Measurements from ENCODE around the gene ENTPD6.
"Not testable (repeated sequence)": the region's sequence is repeated elsewhere in the genome, so short reads cannot be mapped to it uniquely, and the experiment has no call there.

The ENTPD6 gene

DNA sequence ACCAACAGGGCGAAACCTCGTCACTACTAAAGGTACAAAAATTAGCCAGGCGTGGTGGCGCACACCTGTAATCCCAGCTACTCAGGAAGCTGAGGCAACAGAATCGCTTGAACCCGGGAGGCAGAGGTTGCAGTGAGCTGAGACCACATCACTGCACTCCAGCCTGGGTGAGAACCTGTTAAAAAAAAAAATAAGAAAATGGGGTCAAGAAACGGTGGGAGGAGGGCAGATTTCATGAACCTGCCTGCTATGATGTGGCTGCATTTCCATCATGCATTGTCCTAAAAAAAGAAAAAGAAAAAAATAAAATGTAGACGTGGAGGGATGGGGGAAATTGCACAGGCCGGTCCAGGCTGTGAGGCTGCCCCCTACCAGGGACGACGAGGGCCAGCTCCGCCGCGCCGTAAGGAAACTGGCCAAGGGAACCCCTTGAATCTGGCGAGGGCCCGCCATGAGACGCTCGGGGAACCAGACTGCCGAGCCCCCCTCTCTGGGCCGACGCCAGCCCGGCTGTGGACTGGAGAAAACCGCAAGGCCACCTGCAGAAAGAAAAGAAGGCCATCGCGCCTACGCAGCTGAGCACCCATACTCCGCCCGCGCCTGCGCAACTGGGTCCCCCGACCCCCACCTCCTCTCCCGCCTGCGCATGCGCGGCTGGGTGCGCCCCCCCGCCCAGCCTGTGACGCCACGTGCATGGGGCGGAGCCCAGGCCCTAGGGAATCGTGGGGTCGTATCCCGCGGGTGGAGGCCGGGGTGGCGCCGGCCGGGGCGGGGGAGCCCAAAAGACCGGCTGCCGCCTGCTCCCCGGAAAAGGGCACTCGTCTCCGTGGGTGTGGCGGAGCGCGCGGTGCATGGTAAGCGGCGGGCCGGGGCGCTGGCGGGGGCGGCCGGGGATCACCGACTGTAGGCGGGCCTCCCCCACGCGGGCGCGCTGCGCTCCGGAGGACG lies at the start of gene ENTPD6:
Gene ENTPD6 (plus strand): TSS at position 699 of the 948 bp plus-strand sequence. CDS start 10,825 bp downstream, outside the sequence.
- DNase-seq: peak; percentile 95

DNA sequence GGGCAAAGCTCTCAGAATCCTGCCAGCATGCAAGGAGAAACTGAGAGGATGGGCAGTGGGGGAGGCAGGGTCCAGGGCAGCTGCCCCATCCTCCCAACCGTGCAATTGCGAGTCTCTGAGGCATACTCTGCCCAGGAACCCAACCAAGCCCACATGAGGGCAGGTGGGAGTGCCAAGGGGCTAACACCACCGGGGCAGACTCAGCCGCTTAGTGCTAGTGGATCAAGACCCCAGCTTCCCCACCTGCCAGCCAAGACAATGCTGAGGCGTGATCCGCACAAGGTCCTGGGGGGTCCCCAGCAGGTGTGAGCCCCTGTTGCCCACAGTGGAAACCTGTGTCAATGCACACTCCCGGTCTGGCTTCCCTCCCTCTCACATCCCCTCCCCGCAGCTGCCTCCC lies 48.5 kb upstream of the ENTPD6 start:
- DNase-seq: no peak

DNA sequence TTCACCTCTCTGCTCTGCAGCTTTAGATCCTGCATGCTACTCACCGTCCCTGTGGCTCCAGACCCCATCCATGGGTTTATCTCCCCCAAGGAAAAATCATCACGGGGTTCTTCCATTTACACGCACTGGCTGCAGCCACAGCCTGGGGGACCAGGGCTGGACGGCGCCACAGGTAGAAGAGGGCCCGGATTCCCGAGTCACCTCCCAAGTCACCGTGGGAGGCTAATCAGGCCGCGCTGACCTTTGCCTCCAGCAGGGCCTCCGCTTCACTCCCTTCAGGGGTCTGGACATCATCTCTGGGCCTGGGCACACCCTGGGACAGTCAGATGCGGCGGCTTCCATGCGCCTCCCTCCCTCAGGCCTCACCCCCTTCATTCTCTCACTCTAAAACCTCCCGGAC lies 47.8 kb upstream of the ENTPD6 start:
- DNase-seq: no peak

DNA sequence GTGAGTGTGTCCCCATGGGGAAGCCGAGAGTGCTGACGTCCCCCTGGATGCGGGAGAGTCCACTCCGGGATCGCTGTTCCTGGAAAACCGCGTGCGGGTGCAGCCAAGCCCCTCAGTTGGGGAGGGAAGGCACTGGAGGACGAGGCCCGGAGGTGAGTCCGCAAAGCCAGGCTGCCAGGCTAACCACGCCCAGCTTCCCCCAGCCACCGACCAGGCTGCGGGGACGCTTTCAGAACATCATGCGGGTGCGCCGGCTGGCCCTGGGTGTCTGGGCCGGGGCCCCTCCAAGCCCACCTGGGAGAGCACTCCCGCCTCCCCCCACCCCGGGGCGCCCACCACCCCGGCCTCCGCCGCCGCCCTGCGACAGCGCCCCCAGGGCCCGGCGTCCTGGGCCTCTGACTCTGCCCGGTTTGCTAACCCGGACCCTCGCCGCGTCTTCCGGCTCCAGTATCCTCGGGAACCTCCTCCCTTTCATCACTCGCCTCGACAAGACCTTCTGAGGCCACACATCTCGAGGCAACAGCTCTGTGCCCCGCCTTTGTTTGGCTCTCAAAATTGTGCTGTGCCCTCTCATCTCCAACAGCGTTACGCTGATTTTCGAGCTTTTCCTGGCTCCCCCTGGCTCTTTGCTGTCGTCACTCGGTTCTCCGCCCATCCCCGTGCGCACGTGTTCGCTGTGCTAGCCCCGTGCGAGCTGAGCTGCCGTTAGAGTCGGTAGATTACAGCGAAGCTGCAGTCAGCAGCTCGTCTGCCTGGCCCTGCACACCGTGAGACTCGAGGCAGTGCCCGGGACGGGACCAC lies 47.1 kb upstream of the ENTPD6 start:
- DNase-seq: peak; percentile 62

DNA sequence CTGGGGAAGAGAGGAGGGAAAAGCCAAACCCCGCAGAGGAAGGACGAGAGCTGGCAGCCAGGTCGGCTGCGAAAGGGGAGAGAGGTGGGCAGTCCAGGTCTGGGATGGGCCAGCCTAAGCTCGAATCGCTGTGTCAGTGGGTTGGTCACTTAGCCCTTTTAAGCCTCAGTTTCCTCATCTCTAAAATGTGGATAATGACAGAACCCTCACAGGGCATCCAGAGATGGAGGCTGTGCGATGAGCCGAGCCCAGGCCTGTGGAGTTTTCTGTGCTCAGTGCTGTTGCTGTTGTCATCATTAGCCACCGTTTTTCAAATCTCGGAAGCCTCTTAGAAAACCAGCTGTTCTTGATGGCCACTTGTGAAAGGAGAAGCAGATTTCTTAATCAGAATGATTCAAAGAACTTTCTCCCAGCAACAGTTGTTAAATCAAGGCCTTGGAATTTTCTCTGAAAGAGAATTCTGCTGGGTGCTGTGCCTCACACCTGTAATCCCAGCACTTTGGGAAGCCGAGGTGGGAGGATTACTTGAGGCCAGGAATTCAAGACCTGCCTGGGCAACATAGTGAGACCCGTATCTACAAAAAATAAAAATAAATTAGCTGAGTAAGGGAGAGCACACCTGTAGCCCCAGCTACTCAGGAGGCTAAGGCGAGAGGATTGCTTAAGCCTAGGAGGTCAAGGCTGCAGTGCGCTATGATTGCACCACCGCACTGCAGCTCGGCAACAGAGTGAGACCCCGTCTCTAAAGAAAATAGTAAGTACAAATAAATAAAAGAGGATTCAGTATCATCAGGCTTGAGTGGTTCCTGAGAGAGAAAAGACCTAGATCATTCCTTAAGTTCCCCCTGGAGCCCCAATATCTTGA lies 46.3 kb upstream of the ENTPD6 start:
- no peak for DNase-seq

DNA sequence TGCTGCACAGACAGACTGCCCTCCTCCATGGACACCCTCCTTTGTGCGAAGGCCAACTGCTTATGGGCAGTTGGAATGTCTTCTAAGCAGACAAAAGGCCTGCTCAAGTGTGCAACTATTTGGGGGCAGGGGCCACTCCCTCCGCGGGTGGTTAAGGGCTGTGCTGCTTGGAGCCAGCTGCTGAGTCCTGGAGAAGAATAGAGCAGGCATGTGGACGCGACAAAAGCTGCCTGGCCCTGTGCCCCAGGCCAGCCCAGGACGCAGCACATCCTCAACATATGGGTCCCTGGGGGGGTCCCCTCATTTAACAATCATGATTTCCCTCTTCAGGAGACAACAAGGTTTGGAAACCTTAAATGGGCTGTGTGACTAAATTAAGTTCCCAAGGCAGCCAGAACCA lies 45.5 kb upstream of the ENTPD6 start:
- no peak for DNase-seq

DNA sequence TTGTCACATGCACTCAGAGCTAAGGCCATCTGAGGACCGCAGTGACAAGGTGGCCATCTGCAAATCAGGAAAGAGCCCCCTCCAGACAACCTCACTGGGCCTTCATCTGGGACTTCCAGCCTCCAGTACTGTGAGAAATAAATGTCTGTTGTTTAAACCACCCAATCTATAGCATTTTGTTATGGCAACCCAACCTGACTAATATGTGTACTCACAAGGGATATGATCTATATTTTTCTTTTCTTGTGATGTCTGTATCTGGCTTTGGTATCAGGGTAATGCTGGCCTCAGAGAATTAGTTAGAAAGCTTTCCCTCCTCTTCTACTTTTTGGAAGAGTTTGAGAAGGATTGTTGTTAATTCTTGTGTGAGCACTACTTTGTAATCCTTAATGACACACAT lies 37.5 kb upstream of the ENTPD6 start:
- no peak for DNase-seq

DNA sequence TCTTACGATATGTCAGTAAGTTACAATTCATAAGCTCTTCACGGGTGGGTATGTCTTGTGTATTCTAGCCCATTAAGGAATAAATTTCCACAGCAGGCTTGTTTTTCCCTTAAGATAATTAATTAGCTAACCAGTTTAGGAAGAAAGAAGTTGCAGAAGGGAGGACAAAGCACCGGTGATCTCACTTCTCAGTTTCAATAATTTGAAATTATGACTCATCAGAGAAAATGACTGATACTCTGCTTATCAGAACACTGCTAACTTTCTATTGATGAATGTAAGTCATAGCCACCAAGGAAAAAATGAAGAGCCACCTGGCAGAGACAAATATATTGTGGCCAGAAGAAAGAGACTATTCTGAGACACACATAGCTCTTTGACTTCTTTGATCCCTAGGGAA lies 35.0 kb upstream of the ENTPD6 start:
- DNase-seq: no peak

DNA sequence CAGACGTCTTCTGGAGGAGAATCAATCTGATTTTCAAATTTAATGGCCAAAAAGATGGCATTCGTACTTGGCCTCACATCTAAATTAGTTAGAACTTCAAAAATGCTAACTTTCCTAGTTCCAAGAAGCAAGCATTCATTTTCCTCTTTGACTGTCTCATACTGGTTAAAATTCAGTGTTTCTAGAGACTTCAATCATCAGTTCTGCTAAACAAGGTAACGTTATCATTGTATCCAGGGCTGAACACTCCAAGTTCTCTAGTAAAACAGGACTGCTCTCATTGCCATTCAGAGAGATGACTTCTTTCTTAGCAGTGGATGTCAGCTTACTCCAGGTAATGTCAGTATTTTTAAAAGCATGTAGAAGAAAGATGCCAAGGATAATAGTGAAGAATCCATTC lies 34.6 kb upstream of the ENTPD6 start:
- no peak for DNase-seq

DNA sequence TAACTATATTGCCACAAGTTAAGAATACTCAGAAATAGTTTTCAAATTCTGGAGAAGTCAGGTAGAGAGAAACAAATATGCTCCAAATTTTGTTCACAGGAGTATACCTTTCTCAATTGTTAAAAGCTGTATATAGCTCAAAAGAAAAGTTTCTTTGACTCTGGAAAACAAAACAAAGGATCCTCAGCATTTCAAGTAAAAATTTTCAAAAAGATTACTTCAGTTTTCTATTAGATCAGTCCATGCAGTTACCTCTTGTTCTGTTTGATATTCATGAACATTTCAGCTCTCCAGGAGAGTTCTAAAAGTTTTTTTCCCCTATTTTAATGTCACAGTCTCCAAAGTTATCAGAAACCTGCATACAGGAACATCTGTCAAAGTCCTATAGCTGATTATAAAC lies 30.4 kb upstream of the ENTPD6 start:
- DNase-seq: no peak

DNA sequence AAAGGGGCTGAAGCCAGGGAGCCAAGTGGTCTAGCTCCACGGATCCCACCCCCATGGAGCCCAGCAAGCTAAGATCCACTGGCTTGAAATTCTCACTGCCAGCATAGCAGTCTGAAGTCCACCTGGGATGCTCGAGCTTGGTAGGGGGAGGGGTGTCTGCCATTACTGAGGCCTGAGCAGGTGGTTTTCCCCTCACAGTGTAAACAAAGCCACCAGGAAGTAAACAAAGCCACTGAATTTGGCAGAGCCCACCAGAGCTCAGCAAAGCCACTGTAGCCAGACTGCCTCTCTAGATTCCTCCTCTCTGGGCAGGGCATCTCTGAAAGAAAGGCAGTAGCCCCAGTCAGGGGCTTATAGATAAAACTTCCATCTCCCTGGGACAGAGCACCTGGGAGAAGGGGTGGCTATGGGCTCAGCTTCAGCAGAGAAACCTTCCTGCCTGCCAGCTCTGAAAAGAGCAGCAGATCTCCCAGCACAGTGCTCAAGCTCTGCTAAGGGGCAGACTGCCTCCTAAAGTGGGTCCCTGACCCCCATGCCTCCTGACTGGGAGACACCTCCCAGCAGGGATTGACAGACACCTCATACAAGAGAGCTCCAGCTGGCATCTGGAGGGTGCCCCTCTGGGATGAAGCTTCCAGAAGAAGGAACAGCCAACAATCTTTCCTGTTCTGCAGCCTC lies 29.3 kb upstream of the ENTPD6 start:
- not testable (repeated sequence) for DNase-seq

DNA sequence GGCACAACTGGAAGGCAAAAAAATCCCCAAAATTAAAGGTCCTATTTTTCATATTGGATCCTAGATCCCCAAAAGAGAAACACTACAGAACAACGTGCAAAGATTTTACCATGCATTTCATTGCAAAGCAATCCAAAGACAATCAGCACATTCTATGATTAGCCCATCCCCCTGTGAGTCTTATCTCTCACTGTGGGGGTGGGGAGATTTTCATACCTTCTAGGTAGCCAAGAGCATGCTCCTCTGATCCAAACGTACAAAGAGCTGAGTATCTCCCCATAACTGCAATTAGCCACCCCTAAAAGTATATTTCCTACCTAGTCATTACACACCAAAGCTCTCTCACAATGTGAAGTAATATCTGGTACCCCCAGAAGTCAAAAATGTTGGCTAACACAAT lies 22.2 kb upstream of the ENTPD6 start:
- DNase-seq: no peak

DNA sequence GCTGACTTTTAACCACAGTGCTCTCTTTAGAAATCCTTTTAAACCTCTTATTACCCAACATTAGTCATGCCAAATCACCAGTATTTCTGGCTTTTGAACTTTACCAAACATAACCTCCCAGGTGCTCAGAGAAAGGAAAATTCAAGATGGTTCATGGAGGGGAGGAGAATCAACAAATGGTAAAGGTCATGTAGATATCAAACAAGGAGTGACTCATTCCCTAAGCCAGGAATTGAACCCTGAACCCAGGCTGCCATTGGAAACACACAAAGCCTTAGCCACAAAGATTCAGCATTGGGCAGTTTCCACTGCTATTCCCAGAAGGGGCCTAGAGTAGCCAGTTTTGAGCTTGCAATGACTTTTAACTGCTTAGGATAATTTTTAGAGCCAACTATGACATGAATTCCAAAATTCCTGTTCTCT lies 21.6 kb upstream of the ENTPD6 start:
- DNase-seq: no peak

DNA sequence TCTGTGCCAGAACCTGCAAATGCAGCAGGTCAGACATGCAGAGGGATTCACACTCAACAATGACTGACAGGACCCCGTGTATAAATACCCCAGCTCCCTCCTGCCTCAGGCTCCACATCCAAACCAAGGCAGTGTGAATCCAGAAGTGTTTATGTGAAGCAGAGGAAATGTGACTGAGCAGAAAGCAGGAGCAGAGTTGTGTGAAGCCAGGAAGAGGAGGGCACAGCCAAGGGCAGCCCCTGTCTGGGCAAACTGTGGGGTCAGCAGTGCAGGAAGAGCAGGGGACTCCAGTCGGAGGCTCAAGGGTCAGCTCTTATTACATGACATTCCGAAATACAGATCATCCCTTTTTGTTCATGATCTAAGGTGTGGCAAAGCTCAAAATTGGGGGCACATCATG lies 19.3 kb upstream of the ENTPD6 start:
- no peak for DNase-seq

DNA sequence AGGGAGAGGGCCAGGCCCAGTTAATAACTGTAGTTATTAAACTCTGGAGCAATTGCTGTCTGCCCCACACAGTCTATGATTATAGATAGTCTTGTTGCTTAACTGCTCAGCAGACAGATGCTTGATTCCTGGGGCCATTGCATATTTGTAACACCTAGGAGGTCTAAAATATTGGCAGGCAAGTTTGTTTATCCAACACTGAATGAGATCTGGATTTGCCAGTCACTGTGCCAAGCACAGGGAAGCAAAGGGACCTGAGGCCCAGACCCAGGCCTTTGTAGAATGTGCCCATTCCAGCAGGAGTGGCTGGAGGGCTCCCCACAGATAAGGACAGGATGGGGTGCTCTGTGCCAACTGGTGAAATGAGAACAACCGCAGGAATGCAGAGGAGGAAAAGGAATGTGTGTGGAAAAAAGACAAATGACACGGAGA lies 17.6 kb upstream of the ENTPD6 start:
- no peak for DNase-seq

DNA sequence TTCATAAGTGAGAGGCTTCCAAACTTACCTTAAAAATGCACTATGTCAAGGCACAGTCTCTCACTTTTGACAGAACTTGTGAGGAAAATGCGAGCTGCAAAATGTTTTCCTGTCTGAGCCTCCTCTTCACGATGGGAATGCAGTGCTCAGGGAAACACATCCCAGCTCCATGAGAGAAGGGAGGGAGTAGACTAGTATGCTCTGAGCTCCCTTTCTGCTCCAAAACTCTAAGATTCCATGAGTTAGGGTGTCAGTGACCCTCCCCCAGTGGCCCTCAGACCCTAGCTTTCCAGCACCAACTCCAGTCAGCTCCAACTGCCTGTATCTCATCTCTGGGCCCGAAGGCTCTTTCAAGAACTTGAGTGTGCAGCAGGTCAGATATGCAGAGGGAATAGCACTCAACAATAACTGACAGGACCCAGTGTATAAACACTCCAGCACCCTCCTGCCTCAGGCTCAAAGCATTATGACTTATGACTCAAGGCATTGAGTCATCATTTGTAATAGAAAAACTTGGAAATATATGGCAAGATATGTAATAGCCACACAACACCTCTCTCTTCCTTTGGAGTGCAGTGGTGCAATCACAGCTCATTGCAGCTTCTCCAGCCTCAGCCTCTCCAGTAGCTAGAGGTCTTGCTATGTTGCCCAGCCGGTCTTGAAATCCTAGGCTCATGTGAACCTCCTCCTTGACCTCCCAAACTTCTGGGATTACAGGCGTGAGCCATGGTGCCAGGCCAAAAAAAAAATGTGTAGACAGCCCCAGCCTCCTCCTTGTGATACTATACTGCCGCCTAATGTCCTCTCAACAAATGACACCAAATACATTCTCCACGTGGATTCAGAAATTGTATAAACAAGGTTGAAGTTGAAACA lies 16.7 kb upstream of the ENTPD6 start:
- DNase-seq: peak; percentile 64

DNA sequence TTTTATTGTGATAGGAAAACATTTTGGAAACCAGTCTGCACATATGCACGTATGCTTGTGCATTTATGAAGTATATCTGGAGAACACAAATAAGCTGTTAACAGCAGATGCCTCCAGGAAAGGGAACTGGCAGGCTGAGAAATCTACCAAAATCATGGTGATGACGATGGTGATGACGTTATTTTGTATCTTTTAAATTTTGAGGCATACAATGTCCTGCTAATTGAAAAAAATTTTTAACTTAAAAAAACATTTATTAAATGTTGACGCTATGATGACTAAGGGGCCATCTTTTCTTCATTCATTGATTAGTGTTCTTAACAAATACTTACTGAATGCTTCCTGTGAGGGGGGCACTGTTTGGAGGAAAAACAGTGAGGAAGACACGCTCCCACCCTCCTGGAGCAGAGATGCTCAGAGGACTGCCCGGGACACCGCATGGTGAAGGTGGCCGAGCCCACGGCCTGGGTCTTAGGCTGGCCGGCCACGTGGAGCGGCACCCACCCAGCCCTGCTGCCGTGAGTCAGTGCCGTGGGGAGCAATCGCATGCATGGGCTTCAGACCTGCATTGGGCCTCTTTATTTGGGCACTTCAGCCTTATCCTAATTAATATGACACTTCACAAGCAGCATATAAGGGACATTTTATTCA lies 15.9 kb upstream of the ENTPD6 start:
- DNase-seq: no peak

DNA sequence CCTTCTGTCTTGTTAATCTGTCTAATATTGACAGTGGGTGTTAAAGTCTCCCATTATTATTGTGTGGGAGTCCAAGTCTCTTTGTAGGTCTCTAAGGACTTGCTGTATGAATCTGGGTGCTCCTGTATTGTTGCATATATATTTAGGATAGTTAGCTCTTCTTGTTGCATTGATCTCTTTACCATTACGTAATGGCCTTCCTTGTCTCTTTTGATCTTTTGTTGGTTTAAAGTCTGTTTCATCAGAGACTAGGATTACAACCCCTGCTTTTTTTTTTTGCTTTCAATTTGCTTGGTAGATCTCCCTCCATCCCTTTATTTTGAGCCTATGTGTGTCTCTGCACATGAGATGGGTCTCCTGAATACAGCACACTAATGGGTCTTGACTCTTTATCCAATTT lies 11.1 kb upstream of the ENTPD6 start:
- DNase-seq: not testable (repeated sequence)

DNA sequence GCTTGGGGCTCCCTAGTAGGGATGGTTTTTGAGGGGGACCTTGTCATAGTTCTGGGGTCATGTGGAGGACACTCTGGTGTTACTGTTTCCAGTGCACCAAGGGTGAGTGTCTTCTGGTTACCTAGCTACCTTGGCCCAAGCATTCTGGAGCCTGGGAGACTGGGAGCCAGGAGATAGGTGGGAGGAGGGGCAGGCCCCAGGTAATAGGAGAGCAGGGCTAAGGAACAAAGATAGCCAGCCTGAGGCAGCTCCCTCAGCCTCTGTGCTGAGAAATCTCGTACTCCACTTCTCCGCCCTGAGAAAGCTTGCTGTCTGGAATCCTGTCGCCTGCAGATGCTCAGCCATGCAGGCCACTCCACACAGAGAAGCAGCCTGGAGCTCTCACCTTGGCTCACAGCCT lies 8.3 kb upstream of the ENTPD6 start:
- no peak for DNase-seq

DNA sequence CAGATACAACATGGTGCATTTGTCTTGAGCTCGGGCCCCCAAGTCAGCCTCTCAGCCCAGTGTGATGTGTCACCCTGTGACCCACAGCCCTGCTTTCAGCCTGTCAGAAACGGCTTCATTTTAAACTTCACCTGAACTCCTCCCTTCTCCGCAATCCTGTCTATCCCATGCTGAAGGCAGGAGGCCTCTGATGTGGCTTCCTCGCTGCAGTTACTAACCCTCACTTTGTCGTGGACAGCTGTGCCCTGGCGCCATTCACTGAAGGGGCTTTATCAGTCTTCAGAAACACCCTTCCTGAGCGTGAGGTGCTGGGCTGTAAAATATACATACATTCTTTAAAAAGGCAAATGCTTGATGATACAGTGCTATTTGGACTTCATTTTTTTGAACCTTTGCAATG lies 7.9 kb upstream of the ENTPD6 start:
- no peak for DNase-seq

DNA sequence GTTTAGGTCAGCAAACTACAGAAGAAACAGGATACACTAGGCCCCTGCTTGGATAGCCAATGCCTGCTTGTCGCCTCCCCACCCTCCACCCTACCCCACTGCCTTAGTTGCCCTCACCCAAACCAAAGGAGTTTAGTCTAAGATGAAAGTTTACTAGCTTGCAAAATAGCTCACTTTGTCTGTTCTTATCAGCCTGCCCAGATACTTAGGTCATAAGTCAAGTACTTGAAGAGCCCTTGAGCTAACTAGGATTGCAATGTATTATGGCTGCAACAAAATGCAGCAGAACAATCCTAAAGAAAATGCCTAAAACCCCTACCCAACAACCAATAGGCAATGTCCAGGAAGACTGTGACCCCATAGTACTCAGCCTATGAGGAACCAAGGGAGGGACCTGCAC lies 7.3 kb upstream of the ENTPD6 start:
- DNase-seq: no peak
